Prostate gland (tissue), 2 donors: ENCODE results near the gene PRKAB1.

ENCODE experiments used
- POLR2AphosphoS5 ChIP-seq: sonication (generic); formaldehyde crosslinking; IDR thresholded peaks from one replicate; pipeline ENCODE4 v1.6.1; 2017; ENCODE audit warnings: antibody characterized with exemption
- TF ChIP-seq, protein P1 (sequence below), 4 experiments: fragments of 200-600 bp in 2 of 4; fragments of 450-650 bp in 2 of 4; sonication (generic) in 2 of 4; IDR thresholded peaks; 1 replicate in 3 of 4; 2 replicates in 1 of 4; pipeline ENCODE4 v1.5.1; 2016 to 2019; ENCODE audit warnings: antibody characterized with exemption in 4 of 4, mild to moderate bottlenecking in 2 of 4, moderate library complexity in 2 of 4

DNA sequence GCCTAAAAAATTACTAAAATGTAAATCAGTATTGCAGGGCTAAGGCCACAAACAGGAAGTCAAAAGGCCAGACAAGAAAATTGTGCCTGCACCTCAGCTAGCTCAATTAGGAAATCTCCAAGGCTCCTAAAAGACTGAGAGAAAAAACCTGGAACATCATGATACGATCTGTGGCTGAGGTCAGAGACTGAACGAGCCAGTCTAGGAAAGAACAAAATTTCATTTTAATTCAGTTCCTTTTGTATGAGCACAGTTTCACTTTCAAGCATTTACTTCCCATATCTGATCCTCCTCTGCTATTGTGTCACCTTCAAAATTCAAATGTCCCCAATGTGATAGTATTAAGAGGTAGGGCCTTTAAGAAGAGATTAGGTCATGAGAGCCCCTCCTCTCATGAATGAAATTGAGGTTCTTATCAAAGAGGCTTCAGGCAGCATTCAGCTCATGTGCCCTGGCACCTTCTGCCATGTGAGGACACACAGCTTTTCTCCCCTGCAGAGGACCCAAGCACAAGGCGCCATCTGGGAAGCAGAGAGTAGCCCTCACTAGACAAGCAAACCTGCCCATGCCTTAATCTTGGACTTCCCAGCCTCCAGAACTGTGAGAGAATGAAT is 14.8 kb downstream of the PRKAB1 start:
- TF ChIP-seq, protein P1, sequence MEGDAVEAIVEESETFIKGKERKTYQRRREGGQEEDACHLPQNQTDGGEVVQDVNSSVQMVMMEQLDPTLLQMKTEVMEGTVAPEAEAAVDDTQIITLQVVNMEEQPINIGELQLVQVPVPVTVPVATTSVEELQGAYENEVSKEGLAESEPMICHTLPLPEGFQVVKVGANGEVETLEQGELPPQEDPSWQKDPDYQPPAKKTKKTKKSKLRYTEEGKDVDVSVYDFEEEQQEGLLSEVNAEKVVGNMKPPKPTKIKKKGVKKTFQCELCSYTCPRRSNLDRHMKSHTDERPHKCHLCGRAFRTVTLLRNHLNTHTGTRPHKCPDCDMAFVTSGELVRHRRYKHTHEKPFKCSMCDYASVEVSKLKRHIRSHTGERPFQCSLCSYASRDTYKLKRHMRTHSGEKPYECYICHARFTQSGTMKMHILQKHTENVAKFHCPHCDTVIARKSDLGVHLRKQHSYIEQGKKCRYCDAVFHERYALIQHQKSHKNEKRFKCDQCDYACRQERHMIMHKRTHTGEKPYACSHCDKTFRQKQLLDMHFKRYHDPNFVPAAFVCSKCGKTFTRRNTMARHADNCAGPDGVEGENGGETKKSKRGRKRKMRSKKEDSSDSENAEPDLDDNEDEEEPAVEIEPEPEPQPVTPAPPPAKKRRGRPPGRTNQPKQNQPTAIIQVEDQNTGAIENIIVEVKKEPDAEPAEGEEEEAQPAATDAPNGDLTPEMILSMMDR (IDR thresholded peaks at IDR 0.05) = no peak
- no peak for TF ChIP-seq POLR2AphosphoS5
